ENCODE measurements around the gene PRRC2B.

Gene PRRC2B

DNA sequence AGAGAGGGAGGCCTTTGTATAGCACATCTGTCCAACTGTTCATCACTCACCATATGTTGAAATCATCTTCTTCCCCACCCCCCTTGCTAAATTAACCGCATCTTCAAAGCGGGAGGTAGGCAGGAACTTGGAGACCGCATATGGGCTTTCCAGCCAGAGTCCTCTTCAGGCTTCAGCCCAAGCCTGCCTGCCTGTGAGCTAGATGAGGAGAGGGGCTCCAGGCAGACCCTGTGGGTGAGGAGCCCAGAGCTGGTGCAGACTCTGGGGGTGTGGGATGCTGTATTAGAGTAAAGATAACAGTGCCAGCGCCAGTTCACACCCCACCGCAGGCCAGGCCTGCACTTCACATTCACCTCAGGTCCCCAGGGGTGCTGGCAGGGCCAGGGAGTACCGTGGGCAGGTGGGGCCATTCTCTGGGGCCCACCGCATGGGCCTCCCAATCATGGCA, 16.2 kb downstream of the PRRC2B start:
- DNase-seq: no peak

DNA sequence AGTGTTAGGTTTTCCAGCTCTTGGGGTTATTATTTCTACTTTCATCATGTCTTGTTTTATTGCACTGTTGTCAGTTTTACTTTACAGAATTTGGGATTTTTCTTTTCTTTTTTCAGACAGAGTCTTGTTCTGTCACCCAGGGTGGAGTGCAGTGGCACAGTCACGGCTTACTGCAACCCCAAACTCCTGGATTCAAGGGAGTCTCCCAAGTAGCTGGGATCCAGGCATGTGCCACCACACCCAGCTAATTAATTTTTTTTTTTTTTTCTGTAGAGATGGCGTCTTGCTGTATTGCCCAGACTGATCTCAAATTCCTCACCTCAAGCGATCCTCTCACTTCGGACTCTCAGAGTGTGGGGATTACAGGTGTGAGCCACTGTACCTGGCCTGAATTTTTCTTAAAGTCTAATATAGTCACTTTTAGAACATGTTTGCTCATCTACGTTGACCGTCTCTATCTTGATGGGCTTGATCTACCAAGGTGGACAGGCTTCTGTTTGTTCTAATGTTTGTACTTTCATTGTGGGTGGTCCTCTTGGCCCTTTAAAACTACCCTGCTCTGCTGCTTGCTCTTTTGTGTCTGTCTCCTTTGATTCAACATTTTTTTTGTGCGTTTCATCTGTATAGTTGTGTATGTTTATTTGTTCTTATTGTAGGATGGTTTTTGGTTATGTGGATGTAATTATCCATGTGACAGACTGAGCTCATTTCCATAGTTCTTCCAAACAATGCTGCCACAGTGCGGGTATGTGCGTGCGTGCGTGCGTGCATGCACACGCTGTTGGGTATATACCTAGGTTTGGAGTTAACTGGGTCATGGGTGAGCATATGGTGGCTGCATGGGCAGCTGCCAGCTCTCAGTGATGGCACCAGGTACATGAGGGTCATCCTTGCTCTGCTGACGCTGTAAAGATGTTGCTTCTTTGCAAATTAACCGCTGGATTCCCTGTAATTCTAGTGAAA, 18.1 kb downstream of the PRRC2B start:
- no peak for DNase-seq

DNA sequence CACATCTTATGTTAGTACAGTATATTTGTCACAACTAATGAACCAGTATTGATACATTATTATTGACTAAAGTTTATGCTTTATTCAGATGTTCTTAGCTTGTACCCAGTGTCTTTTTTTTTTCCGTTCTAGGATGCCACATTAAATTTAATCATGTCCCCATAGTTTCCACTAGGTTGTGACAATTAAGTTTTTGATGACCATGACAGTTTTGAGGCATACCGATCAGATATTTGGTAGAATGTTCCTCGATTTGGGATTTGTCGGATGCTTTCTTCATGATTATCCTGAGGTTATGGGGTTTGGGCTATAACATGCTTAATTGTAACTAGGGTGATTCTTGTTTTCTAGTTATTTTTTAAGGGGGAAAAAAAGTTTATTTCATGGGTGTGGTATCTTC, 22.6 kb downstream of the PRRC2B start:
- DNase-seq: no peak

DNA sequence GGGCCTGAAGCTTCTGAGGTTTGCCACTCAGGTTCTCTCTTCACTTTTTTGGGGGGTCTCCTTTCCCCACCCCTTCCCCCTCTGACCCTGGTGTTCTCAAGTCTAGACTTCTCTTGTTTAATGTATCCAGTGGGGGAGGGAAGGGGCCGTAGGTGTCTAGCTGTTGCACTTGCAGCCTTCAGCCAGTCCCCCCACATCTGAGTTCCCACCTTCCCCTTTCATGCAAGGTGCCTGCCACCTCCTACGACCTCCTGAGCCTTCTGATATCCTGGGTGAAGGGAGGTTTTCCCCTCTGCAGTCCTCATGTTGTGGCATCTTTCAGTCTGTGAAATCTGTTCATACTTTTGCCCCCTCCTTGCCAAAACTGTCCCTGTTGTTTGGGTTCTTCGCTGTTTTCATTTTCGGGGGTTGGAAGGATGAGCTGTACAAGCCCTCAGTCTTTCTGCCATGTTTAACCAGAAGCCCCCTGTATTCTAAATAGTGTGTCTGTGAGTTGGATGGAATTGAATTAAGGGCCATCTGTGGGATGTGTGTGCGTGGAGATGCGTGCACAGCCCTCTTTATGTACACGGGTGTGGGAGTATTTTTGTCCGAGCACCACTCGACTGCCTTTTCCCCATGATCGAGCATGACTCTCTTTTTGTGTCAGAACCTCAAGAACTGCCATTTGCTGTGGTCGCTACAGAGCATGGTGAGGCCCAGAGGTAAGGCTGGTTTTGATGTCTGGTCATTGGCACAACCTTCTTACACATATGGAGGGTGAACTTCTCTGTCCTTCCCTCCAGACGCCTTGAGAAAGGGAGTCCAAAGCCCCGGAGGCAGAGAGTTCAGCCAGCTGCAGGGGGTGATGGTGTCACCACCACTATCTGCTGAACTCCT, 23.6 kb downstream of the PRRC2B start:
- DNase-seq: no peak

DNA sequence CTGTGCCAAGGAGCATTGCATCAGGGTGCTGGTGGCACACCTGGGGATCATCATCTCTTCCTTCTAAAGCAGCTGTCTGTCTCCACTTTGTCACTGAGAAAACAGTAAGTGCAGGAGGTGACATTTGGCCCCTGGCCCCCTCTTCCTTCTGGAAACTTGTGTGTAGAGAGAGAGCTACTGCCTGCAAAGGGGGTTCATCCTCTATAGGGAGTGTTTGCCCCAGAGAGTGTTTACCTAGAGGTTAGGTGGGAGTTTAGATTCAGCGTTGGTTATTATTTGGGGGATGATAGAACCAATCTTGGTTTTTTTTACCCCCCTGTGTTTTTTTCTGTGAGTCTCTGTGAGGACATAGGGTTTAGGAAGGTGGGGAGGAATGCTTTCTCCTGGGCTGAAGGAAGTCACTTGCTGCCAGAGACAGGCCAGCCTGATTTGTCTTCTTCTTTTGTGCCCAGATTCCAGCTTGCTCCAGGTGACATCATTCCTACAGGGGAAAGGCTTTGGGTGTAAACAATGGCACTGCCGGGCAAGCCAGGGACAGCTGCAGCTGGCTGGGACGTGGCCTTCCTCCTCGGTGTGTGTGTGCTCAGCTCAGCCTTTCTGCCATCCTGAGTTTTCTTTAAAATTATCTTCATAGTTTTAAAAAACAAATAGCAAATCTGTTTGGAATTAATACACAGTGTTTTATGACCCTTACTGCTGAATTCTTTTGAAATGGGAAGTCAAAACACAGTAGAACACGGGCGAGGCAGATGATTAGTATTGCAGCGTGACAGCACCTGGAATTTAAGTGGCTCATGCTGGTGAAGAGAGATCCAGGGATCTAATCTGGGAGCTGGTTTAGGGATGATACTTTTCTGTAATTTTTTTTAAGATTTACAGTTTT, 24.5 kb downstream of the PRRC2B start:
- DNase-seq: no peak

DNA sequence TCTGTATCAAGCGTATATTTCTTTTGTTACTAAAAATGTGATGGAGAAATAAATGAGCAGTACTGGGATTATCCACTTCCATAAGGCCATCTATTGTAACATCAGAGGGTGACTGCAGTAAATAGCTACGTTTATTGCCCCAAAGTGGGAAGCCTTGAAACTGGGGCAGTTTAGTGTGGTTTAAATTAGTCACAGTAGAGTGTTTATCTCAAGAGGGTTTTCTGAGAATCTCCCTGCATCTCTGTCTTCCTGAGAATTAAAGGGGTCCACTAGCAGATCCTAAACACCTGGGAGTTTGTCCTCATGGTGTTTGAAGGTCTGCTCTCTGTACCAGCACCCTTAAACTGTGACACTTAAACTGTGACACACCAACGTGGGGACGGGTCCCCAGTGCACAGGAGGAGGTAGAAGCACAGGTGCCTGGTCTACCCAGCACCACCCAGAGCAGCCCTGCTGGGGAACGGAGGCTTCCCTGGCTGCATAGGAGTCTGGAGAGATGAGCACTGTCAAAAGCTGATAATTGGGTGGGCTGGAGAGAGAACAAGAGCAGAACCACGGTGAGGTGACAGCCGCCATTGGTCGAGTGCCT, 25.2 kb downstream of the PRRC2B start:
- no peak for DNase-seq

DNA sequence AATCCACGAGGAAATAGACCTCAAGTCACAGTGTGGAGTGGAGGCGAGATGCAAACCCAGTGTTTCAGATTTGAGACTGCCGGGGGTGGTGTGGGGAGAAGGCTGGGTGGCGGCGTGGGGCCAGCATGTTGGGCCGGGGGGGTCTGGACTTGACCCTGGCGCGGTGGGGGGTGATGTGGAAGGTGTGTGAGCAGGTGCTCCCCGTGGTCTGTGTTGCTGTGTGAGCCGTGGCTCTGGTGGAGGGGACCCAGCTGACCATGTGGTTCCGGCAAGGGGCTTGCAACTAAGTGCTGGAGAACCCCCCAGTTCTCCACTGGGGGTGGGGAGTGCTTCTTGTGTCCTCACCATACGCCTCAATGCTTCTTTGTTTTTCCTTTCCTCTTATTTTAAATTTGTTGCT, 25.8 kb downstream of the PRRC2B start:
- DNase-seq: no peak

DNA sequence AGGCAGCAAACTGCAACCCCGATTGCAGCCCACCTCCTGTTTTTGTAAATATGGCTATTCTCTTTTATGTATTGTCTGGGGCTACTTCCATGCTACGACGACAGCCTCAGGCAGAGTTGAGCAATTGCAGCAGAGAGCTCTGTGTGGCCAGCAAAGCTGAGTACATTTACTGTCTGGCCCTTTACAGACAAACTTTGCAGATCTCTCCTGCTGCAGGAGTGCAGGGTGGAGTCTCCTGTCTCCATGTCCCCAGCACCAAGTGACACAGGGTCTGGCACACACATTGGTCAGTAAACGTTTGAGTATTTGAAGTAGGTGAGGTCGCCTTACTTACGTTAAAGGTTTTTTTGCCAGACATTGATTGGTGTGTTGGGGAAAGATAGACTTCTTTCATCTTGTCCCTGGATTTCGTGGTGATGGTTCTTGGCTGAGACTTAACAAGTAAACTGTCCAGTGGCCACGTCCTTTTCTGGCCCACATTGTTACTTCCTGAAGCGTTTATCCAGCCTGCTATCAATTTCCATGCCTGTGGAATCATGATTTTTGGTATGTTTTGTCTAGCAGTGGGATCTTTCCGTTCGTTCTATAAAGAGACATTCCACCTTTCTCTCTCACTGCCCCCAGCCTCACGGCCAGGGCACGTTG, 27.2 kb downstream of the PRRC2B start:
- no peak for DNase-seq

DNA sequence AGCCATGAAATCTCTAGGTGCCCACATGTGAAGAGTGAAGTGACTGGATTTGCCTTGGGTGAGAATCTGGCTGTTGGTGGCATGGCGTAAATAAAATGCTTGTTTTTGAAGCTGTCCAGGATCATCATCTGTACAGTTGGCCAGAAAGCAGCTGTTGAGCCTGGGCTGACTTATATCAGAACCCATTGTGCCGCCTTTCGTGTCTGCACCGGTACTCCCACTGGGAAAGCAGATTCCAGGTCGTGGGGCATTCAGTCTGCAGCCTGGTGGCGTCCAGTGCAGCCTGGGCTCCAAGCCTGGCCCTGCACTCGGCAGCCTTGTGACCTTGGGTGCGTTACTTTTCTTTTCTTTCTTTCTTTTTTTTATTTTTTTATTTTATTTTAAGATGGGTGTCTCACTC, 27.8 kb downstream of the PRRC2B start:
- DNase-seq: no peak

DNA sequence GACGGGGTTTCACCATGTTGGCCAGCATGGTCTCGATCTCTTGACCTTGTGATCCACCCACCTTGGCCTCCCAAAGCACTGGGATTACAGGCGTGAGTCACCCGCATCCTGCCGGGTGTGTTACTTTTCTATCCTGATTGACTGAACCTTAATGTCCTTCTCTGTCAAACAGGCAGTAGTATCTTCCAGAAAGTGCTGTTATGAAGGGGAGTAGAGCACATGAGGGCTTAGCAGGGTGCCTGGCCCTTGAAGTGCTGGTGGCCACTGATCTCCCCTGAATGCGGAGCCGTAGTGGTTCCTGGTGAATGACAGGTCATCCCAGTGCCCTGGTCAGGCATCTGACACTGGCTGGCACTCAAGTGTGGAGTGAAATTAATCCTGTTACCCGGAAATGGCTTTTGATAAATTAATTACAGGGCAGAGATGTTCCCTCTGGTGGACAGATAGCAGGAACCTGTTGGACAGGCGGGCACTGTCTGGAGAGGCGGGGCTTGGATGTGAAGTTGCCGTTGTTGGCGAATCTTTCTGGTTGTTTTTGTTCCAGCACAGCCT, 28.4 kb downstream of the PRRC2B start:
- no peak for DNase-seq

DNA sequence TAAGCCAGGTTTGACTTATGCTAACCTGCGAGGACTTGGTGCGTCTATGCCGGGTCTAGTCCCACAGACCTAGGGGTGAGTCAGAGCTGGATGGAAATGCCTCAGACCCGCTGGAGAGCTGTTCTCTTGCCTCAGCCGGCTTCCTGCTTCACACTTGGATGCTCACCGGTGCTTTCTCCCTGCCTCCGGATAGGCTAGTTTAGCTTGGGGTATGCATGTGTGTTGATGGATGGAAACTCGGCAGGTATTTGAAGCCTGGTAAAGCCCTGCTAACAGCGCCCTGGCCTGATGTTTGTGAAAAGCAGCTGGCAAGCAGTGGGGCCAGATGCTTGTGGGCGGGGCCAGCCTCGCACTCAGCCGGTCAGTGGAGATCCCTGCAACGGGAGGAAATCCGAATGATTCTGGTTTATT, 29.3 kb downstream of the PRRC2B start:
- DNase-seq: no peak

DNA sequence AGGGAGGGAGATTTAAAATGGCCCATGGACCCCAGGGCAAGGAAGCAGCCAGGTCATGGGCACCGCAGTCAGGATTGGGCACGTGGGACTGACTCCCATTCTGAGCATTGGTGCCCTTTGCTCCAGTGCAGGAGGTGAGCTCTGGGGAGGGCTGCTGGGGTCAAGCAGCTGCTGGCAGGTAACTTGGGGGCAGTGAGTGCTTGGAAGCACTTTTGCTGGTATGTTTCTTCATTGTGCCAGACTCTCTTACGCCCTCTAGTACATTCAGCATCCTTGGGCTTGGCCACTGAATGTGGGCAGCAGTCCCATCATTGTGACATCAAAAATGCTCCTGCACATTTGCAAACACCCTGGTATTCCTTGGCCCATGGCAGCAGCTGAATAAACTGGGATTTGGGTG, 32.7 kb downstream of the PRRC2B start:
- DNase-seq: no peak

DNA sequence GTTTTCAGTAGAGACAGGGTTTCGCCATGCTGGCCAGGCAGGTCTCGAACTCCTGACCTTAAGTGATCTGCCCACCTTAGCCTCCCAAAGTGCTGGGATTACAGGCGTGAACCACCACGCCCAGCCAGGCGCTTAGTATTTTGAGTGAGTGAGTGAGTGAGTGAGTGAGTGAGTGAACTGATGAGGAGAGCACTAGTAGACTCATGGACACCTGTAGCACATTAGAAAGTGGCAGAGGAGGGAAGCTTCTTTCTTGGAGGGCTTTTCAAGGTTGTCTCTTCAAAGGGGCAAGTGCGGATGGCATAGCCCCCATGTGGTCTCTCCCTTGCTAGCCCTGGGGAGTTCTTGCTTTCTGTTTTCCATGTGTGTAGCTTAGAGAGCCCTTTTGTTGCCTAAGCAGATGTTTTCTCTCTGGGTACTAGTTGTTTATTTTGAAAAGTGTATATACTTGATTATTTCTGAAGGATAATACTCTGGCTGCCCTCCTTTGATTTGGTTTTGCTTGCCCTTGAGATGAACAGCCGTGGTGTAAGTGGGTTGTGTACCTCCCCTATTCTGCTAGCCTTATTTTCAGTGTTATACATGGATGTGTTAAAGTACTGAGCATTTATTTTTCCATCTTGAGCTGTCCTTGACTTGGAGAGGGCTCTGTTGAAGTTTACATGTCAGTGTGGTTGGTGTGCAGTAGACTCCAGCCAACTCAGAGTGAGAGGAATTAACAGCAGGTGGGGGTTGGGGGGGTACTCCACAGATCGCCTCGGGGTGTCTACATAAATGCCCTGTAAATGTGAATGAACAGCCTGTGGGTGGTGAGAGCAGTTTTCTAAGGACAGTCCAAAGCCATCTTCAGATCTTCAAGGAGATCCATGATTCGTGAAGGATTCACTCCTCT, 35.5 kb downstream of the PRRC2B start:
- DNase-seq: no peak

DNA sequence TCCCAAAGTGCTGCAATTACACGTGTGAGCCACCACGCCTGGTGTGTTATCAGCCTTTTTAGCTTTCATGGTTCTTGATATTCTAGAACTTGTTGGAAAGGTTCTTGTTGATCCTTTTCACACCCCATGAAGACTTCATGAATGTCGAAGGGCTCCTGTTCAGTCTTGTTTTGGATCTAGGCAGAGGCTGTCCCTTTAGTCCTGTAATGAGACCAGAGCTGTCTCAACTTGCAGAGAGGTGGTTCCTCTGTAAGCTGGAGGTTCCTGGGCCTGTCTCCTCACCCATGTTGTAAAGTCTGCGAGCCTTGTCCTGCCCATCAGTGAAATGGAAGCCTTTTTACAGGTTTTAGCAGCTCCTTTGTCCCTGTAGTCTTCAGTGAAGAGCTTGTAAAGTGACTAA, 38.2 kb downstream of the PRRC2B start:
- no peak for DNase-seq

DNA sequence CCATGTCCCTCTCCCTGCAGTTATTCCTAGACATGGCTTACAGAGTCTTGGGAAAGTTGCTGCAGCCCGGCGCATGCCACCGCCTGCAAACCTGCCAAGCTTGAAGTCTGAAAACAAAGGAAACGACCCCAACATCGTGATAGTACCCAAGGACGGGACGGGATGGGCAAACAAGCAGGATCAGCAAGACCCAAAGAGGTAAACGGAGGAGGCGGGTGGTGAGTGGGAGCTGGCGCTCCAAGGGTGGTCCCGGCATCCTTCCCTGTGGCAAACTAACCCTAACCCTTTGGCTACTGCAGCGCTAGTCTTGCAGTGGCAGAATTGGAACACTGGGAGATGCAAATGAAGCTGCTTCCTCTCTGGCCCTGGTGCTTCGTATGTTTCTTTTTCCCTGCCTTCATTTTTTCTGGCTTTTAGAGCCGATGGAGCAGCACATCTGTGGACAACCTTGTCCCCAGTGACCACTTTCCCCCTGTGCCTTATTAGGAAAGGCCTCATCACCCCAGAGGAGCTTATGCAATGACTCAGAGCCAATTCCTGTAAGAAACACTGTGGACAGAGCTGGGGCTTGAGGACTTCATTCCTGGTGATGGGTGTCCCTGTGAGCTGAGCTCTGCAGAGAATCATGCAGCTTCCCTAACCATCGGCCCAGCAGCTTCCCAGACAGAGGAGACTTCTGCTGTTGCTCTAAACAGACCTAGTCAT, 38.9 kb downstream of the PRRC2B start:
- DNase-seq: no peak

DNA sequence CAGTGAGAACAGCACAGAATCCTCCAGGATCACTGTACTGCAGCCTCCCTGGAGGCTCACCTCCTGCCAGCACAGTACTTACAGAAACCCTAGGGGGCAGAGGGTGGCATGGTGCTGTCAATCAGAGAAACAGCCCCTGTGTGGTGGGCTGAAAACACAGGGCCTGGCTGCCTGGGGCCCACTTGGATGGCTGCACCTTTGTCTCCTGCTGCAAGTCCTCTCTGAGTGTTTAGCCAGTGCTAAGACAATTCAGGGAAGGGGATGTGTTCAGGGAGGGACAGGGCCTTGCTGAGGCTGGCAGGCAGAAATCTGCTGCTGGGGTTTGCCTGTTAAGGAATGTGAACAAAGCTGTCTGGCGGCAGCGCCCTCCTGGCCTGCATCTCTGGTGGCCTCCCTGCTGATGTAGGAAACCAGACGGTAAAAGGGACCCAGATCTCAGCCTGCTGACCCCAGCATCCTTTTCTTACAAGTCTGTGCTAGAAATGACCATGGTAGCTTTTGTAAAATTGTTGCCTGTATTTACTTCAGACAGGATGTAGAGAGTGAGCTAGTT, 39.5 kb downstream of the PRRC2B start:
- DNase-seq: no peak

DNA sequence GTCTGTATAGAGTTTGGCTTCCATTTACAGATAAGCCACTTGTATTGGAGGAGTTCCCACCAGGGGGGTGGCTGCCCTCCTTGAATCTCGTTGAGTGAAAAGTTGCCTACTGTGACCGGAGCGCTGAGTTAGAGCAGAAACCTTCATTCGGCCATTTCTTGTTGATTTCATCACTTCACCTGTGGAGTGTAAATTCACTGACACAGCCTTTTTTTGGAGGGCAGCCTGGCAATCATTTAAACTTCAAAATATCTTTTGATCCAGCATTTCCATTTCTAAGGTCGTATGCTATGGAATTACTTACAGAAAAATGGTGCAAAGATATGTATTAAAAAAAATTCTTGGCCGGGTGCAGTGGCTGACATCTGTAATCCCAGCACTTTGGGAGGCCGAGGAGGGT, 40.8 kb downstream of the PRRC2B start:
- DNase-seq: no peak

DNA sequence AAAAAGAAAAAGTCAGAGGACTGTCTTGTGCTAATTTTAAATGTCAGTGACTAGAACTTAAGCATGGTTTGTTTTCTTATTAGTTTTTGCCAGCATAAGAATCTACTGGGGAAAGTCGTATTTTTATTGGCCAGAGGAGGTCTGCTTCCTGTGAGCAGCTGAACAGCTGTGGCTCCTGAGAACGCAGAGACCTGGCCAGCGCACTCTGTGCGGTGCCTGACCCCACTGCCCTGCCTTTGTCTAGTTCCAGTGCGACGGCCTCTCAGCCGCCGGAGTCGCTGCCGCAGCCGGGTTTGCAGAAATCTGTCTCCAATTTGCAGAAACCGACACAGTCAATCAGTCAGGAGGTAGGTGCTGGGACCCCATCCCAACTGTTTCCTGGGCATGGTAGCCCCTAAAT, 42.5 kb downstream of the PRRC2B start:
- DNase-seq: no peak

DNA sequence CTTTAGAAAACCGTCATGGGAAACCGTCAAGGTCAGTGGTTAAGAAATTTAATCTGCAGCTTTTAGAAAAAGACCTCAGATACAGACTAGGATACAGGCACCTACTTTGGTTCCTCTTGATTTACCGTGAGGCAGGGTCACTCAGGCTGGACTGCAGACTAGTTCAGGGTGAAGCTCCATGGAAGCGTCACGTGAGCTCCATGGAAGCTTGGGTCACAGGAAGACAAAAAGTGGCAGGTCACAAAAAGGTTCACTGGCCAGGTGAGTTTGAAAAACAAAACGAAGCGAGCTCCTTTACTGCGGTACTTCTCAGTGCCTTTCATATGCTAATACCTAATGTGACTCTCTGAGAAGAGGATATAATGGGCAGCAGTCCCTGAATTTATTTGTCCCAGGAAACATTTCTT, 43.0 kb downstream of the PRRC2B start:
- DNase-seq: no peak

Measured in activated CD8-positive, alpha-beta memory T cell treated with anti-CD3 and anti-CD28 coated beads, Interleukin-2, amount 50 U/mL, for 4 hours (primary cell).